HEK293 (cell line): ENCODE measurements around the gene RNF145.

Experiments
- CTCF ChIA-PET: fragments of 350-600 bp; formaldehyde crosslinking; extraction: SDS; loops from one replicate; lab custom pipeline; 2021; ENCODE audit warnings: antibody characterized with exemption; lab: Yijun Ruan, JAX
- POLR2A ChIA-PET: fragments of 300-600 bp; formaldehyde crosslinking; extraction: SDS; loops from one replicate; lab custom pipeline; 2020; ENCODE audit warnings: antibody characterized with exemption, inconsistent platforms; lab: Yijun Ruan, JAX
- H3K27ac ChIP-seq: fragments of 200-500 bp; sonication (Bioruptor generic); 2 replicates; pipeline ENCODE4 v1.5.1; 2014; ENCODE audit warnings: low read depth, low read length, control low read depth, inconsistent platforms; ENCODE audit errors: extremely low read depth
- H3K36me3 ChIP-seq, 2 experiments: fragments of 200-500 bp in 1 of 2; sonication (Bioruptor generic) in 1 of 2; 1 replicate in 1 of 2; 2 replicates in 1 of 2; pipeline ENCODE4 v1.5.1; 2014 to 2017; ENCODE audit warnings: inconsistent platforms in 2 of 2, low read length in 2 of 2; ENCODE audit not compliant: control insufficient read depth in 2 of 2, insufficient read depth in 1 of 2
- H3K4me1 ChIP-seq: fragments of 200-500 bp; sonication (Bioruptor generic); 2 replicates; pipeline ENCODE4 v1.5.1; 2014; ENCODE audit warnings: mild to moderate bottlenecking, low read length, inconsistent platforms; ENCODE audit not compliant: control insufficient read depth, insufficient read depth
- H3K4me3 ChIP-seq: 2 replicates; pipeline ENCODE4 v1.5.1; 2011; ENCODE audit warnings: low read depth, mild to moderate bottlenecking, control low read depth, low read length, moderate library complexity
- H3K9me3 ChIP-seq: fragments of 200-500 bp; sonication (Bioruptor generic); 2 replicates; pipeline ENCODE4 v1.5.1; 2014; ENCODE audit warnings: low read depth, low read length, inconsistent platforms; ENCODE audit not compliant: control insufficient read depth, insufficient read depth
- MYNN ChIP-seq: fragments of 450-650 bp; formaldehyde crosslinking; IDR thresholded peaks from 2 replicates; pipeline ENCODE4 v1.5.1; 2016; ENCODE audit warnings: missing biosample characterization, missing genetic modification characterization, borderline replicate concordance
- REST ChIP-seq: fragments of 450-650 bp; formaldehyde crosslinking; IDR thresholded peaks from 2 replicates; pipeline ENCODE4 v1.5.1; 2016; ENCODE audit warnings: missing biosample characterization, missing genetic modification characterization
- ZIC2 ChIP-seq: fragments of 450-650 bp; formaldehyde crosslinking; IDR thresholded peaks from 2 replicates; pipeline ENCODE4 v1.5.1; 2016; ENCODE audit warnings: missing biosample characterization, missing genetic modification characterization
- ZNF114 ChIP-seq: fragments of 450-650 bp; formaldehyde crosslinking; IDR thresholded peaks from 2 replicates; pipeline ENCODE4 v1.5.0; 2017; ENCODE audit warnings: missing biosample characterization, missing genetic modification characterization
- ZNF133 ChIP-seq: fragments of 450-650 bp; formaldehyde crosslinking; IDR thresholded peaks from 2 replicates; pipeline ENCODE4 v1.5.1; 2016; ENCODE audit warnings: missing biosample characterization, missing genetic modification characterization
- ZNF596 ChIP-seq: fragments of 450-650 bp; IDR thresholded peaks from 2 replicates; pipeline ENCODE4 v1.5.0; 2018; ENCODE audit warnings: missing biosample characterization, mild to moderate bottlenecking, missing genetic modification characterization, moderate library complexity
- ZSCAN30 ChIP-seq: fragments of 450-650 bp; IDR thresholded peaks from 2 replicates; pipeline ENCODE4 v1.5.1; 2018; ENCODE audit warnings: missing biosample characterization, mild to moderate bottlenecking, missing genetic modification characterization, moderate library complexity
- TF ChIP-seq, protein P1 (sequence below): fragments of 450-650 bp; formaldehyde crosslinking; conservative IDR thresholded peaks from 2 replicates; pipeline ENCODE4 v1.5.1; 2016; ENCODE audit warnings: low read depth, missing biosample characterization, missing genetic modification characterization
- TF ChIP-seq, protein P2 (sequence below): fragments of 450-650 bp; formaldehyde crosslinking; IDR thresholded peaks from 2 replicates; pipeline ENCODE4 v1.5.0; 2017; ENCODE audit warnings: missing biosample characterization, missing genetic modification characterization, borderline replicate concordance
- TF ChIP-seq, protein P3 (sequence below): fragments of 450-650 bp; formaldehyde crosslinking; IDR thresholded peaks from 2 replicates; pipeline ENCODE4 v1.5.1; 2016; ENCODE audit warnings: missing biosample characterization, missing genetic modification characterization

Gene RNF145

GRCh38 chr5:159249158-159249557, 39.8 kb upstream of the RNF145 start:
- TF ChIP-seq ZIC2 (tag by site-specific recombination) (no peak), ZNF133 (tag by site-specific recombination) (no peak), MYNN (tag by site-specific recombination) (no peak), REST (no peak), ZSCAN30 (tag by site-specific recombination) (no peak)
- TF ChIP-seq, protein P1, sequence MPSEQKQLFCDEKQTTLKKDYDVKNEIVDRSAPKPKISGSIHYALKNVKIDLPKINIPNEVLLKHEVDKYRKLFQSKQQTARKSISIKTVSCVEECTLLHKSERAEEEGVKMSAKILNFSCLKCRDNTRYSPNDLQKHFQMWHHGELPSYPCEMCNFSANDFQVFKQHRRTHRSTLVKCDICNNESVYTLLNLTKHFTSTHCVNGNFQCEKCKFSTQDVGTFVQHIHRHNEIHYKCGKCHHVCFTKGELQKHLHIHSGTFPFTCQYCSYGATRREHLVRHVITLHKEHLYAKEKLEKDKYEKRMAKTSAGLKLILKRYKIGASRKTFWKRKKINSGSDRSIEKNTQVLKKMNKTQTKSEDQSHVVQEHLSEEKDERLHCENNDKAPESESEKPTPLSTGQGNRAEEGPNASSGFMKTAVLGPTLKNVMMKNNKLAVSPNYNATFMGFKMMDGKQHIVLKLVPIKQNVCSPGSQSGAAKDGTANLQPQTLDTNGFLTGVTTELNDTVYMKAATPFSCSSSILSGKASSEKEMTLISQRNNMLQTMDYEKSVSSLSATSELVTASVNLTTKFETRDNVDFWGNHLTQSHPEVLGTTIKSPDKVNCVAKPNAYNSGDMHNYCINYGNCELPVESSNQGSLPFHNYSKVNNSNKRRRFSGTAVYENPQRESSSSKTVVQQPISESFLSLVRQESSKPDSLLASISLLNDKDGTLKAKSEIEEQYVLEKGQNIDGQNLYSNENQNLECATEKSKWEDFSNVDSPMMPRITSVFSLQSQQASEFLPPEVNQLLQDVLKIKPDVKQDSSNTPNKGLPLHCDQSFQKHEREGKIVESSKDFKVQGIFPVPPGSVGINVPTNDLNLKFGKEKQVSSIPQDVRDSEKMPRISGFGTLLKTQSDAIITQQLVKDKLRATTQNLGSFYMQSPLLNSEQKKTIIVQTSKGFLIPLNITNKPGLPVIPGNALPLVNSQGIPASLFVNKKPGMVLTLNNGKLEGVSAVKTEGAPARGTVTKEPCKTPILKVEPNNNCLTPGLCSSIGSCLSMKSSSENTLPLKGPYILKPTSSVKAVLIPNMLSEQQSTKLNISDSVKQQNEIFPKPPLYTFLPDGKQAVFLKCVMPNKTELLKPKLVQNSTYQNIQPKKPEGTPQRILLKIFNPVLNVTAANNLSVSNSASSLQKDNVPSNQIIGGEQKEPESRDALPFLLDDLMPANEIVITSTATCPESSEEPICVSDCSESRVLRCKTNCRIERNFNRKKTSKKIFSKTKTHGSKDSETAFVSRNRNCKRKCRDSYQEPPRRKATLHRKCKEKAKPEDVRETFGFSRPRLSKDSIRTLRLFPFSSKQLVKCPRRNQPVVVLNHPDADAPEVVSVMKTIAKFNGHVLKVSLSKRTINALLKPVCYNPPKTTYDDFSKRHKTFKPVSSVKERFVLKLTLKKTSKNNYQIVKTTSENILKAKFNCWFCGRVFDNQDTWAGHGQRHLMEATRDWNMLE (tag by site-specific recombination) = no peak
- TF ChIP-seq, protein P2, sequence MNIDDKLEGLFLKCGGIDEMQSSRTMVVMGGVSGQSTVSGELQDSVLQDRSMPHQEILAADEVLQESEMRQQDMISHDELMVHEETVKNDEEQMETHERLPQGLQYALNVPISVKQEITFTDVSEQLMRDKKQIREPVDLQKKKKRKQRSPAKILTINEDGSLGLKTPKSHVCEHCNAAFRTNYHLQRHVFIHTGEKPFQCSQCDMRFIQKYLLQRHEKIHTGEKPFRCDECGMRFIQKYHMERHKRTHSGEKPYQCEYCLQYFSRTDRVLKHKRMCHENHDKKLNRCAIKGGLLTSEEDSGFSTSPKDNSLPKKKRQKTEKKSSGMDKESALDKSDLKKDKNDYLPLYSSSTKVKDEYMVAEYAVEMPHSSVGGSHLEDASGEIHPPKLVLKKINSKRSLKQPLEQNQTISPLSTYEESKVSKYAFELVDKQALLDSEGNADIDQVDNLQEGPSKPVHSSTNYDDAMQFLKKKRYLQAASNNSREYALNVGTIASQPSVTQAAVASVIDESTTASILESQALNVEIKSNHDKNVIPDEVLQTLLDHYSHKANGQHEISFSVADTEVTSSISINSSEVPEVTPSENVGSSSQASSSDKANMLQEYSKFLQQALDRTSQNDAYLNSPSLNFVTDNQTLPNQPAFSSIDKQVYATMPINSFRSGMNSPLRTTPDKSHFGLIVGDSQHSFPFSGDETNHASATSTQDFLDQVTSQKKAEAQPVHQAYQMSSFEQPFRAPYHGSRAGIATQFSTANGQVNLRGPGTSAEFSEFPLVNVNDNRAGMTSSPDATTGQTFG (tag by site-specific recombination) = no peak
- TF ChIP-seq, protein P3, sequence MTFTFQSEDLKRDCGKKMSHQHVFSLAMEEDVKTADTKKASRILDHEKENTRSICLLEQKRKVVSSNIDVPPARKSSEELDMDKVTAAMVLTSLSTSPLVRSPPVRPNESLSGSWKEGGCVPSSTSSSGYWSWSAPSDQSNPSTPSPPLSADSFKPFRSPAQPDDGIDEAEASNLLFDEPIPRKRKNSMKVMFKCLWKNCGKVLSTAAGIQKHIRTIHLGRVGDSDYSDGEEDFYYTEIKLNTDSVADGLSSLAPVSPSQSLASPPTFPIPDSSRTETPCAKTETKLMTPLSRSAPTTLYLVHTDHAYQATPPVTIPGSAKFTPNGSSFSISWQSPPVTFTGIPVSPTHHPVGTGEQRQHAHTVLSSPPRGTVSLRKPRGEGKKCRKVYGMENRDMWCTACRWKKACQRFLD (tag by site-specific recombination) = no peak
- POLR2A ChIA-PET = no interaction called here
- no peak overlapping the region for H3K27ac ChIP-seq
- CTCF ChIA-PET = interaction anchor here (0.7 kb wide), 1 partner anchor 22 kb away, joined by 4 read pairs; no protein-coding TSS in a partner anchor
- H3K36me3 ChIP-seq = no peaks in the 10 kb centered on the region
- no peaks in the 10 kb centered on the region for H3K4me1 ChIP-seq
- no peak overlapping the region for H3K4me3 ChIP-seq
- no peaks in the 10 kb centered on the region for H3K9me3 ChIP-seq

- POLR2A ChIA-PET = no interaction called here
- no peak overlapping the region for H3K4me3 ChIP-seq
- CTCF ChIA-PET = interaction anchor here (2.2 kb wide), 1 partner anchor 88 kb away, joined by 6 read pairs; no protein-coding TSS in a partner anchor
Measured at GRCh38 chr5:159244890-159245289, 35.5 kb upstream of the RNF145 start.

More at GRCh38 chr5:159244890-159245289, 35.5 kb upstream of the RNF145 start:
- H3K9me3 ChIP-seq = no peaks in the 10 kb centered on the region
- peak; percentile 82 for TF ChIP-seq ZNF596 (tag by site-specific recombination)
- TF ChIP-seq ZNF114 = no peak
- no peak overlapping the region for H3K27ac ChIP-seq
- no peaks in the 10 kb centered on the region for H3K36me3 ChIP-seq
- no peaks in the 10 kb centered on the region; the same call in 1 of the 2 replicates for H3K4me1 ChIP-seq
